HG02798 (cell line): ENCODE data around the gene ATL1.
"Not testable (repeated sequence)": the region's sequence is repeated elsewhere in the genome, so short reads cannot be mapped to it uniquely, and the experiment has no call there.

ENCODE experiments used
- ATAC-seq: cut with Tn5 transposase; IDR thresholded peaks from one replicate; pipeline ENCODE4 v1.9.1; 2021; ENCODE audit warnings: mild to moderate bottlenecking; ENCODE audit not compliant: unreplicated experiment, poor library complexity

ATL1 gene

GRCh38 chr14:50533806-50534205 lies 26.1 kb upstream of the ATL1 start:
- ATAC-seq, result no peak

- ATAC-seq, result no peak
Measured at GRCh38 chr14:50534416-50534815, 25.5 kb upstream of the ATL1 start.

- no peak for ATAC-seq
Measured at GRCh38 chr14:50534997-50535396, 24.9 kb upstream of the ATL1 start.

GRCh38 chr14:50538034-50538433 lies 21.9 kb upstream of the ATL1 start:
- not testable (repeated sequence) for ATAC-seq

GRCh38 chr14:50539051-50539450 lies 20.9 kb upstream of the ATL1 start:
- ATAC-seq, result no peak

GRCh38 chr14:50541159-50541567 lies 18.8 kb upstream of the ATL1 start:
- ATAC-seq, result no peak

- no peak for ATAC-seq
Measured at GRCh38 chr14:50542941-50543418, 17.0 kb upstream of the ATL1 start.

- ATAC-seq, result no peak
Measured at GRCh38 chr14:50544911-50545310, 15.0 kb upstream of the ATL1 start.

GRCh38 chr14:50545618-50546017 lies 14.3 kb upstream of the ATL1 start:
- ATAC-seq, result no peak

GRCh38 chr14:50550294-50550693 lies 9.7 kb upstream of the ATL1 start:
- ATAC-seq, result no peak

- no peak for ATAC-seq
Measured at GRCh38 chr14:50551877-50552276, 8.1 kb upstream of the ATL1 start.

- not testable (repeated sequence) for ATAC-seq
Measured at GRCh38 chr14:50552796-50553195, 7.1 kb upstream of the ATL1 start.

GRCh38 chr14:50560931-50561285 lies 963 bp downstream of the ATL1 start:
- ATAC-seq, result no peak

- no peak for ATAC-seq
Measured at GRCh38 chr14:50562841-50563240, 2.9 kb downstream of the ATL1 start.

GRCh38 chr14:50569714-50570274 lies 9.8 kb downstream of the ATL1 start:
- no peak for ATAC-seq

GRCh38 chr14:50573862-50574261 lies 13.9 kb downstream of the ATL1 start:
- no peak for ATAC-seq

- ATAC-seq, result no peak
Measured at GRCh38 chr14:50575769-50576168, 15.8 kb downstream of the ATL1 start.

GRCh38 chr14:50577982-50578381 lies 18.0 kb downstream of the ATL1 start:
- no peak for ATAC-seq

GRCh38 chr14:50578433-50578832 lies 18.5 kb downstream of the ATL1 start:
- no peak for ATAC-seq

GRCh38 chr14:50590464-50590863 lies 30.5 kb downstream of the ATL1 start:
- no peak for ATAC-seq

GRCh38 chr14:50594577-50595316 lies 34.8 kb downstream of the ATL1 start:
- no peak for ATAC-seq

- ATAC-seq, result no peak
Measured at GRCh38 chr14:50598765-50599164, 38.8 kb downstream of the ATL1 start.
